Transverse colon (tissue), 3 donors: ENCODE data around the gene FASN.

Experiments used
- CTCF ChIP-seq, 5 experiments: fragments of 200-600 bp in 3 of 5; fragments of 450-650 bp in 2 of 5; sonication (generic) in 3 of 5; IDR thresholded peaks; 1 replicate in 2 of 5; 2 replicates in 3 of 5; pipeline ENCODE4 v1.5.1; 2016 to 2017; ENCODE audit warnings: antibody characterized with exemption in 5 of 5, inconsistent platforms in 3 of 5, mild to moderate bottlenecking in 2 of 5, moderate library complexity in 1 of 5
- POLR2A ChIP-seq: fragments of 450-650 bp; IDR thresholded peaks from one replicate; pipeline ENCODE4 v1.6.1; 2016; ENCODE audit warnings: antibody characterized with exemption, mild to moderate bottlenecking, moderate library complexity

GRCh38 chr17:82076018-82076784 is 21.8 kb downstream of the FASN start:
- TF ChIP-seq CTCF (IDR thresholded peaks at IDR 0.05) (no peak), POLR2A (no peak)
